Activated T-helper 17 cell treated with anti-CD3 and anti-CD28 coated beads, Interleukin-2, amount 50 U/mL, for 72 hours (primary cell): ENCODE results near the gene ZFP62. TPM values are rescaled to one million over a fixed set of nuclear protein-coding genes. Genes with fewer than 3 reads are reported as not detected.

Experiments used
- ATAC-seq: fragments of 150-1000 bp; cut with Tn5 transposase; replicated peaks from 2 replicates; pipeline ENCODE4 v1.10.0; 2021; ENCODE audit warnings: mild to moderate bottlenecking, moderate library complexity
- H3K27ac Mint-ChIP-seq: one replicate; pipeline ENCODE4 v1.8.0; 2022; ENCODE audit warnings: mixed read lengths
- H3K27me3 Mint-ChIP-seq: one replicate; pipeline ENCODE4 v1.8.0; 2022; ENCODE audit warnings: mixed read lengths
- H3K36me3 Mint-ChIP-seq: one replicate; pipeline ENCODE4 v1.8.0; 2022; ENCODE audit warnings: low read depth, mild to moderate bottlenecking, mixed read lengths
- H3K4me1 Mint-ChIP-seq: one replicate; pipeline ENCODE4 v1.8.0; 2022; ENCODE audit warnings: mixed read lengths
- H3K4me3 Mint-ChIP-seq: one replicate; pipeline ENCODE4 v1.8.0; 2022; ENCODE audit warnings: mild to moderate bottlenecking, mixed read lengths
- H3K9me3 Mint-ChIP-seq: one replicate; pipeline ENCODE4 v1.8.0; 2022; ENCODE audit warnings: mixed read lengths
- total RNA-seq, 2 donors: library from RNA; stranded (reverse); gene quantifications; one replicate each; pipeline ENCODE4 v1.2.3, GENCODE V29; 2022

The ZFP62 gene
- total RNA-seq, 2 donors from 2014 or later, result 16.6 to 20.8 TPM

- H3K4me3 Mint-ChIP-seq, result peak overlapping the region; percentile 70
- no peak overlapping the region for H3K27ac Mint-ChIP-seq
- H3K36me3 Mint-ChIP-seq, result no peaks in the 10 kb centered on the region
- H3K4me1 Mint-ChIP-seq, result peaks cover 38% of the 10 kb centered on the region
- ATAC-seq, result no peak
- no peaks in the 10 kb centered on the region for H3K9me3 Mint-ChIP-seq
- no peaks in the 10 kb centered on the region for H3K27me3 Mint-ChIP-seq
Measured at GRCh38 chr5:180815293-180815917, 45.7 kb downstream of the ZFP62 start.

GRCh38 chr5:180813420-180813819 lies 47.7 kb downstream of the ZFP62 start:
- H3K36me3 Mint-ChIP-seq, result peaks cover 20% of the 10 kb centered on the region
- H3K4me1 Mint-ChIP-seq, result peaks cover 42% of the 10 kb centered on the region
- H3K9me3 Mint-ChIP-seq, result no peaks in the 10 kb centered on the region
- H3K27ac Mint-ChIP-seq, result peak overlapping the region; percentile 7
- H3K4me3 Mint-ChIP-seq, result peak overlapping the region; percentile 70
- ATAC-seq, result no peak
- H3K27me3 Mint-ChIP-seq, result no peaks in the 10 kb centered on the region

GRCh38 chr5:180811623-180812124 lies 49.4 kb downstream of the ZFP62 start:
- H3K9me3 Mint-ChIP-seq, result no peaks in the 10 kb centered on the region
- ATAC-seq, result no peak

GRCh38 chr5:180810959-180811622 lies 50.0 kb downstream of the ZFP62 start:
- Mint-ChIP-seq H3K27me3 (no peaks in the 10 kb centered on the region), H3K36me3 (peaks cover 43% of the 10 kb centered on the region), H3K4me3 (peak overlapping the region; percentile 99), H3K27ac (peak overlapping the region; percentile 72), H3K9me3 (no peaks in the 10 kb centered on the region), H3K4me1 (peaks cover 43% of the 10 kb centered on the region)
- ATAC-seq, result no peak

More at GRCh38 chr5:180811623-180812124, 49.4 kb downstream of the ZFP62 start:
- no peaks in the 10 kb centered on the region for H3K27me3 Mint-ChIP-seq
- H3K27ac Mint-ChIP-seq, result peak overlapping the region; percentile 72
- H3K4me1 Mint-ChIP-seq, result peaks cover 45% of the 10 kb centered on the region
- H3K36me3 Mint-ChIP-seq, result peaks cover 37% of the 10 kb centered on the region
- H3K4me3 Mint-ChIP-seq, result peak overlapping the region; percentile 99

- Mint-ChIP-seq H3K4me3 (peak overlapping the region; percentile 99), H3K9me3 (no peaks in the 10 kb centered on the region), H3K4me1 (peaks cover 45% of the 10 kb centered on the region), H3K36me3 (peaks cover 50% of the 10 kb centered on the region), H3K27me3 (no peaks in the 10 kb centered on the region), H3K27ac (peak overlapping the region; percentile 72)
- peak; percentile 79 for ATAC-seq
Measured at GRCh38 chr5:180810210-180810958, 50.7 kb downstream of the ZFP62 start.

GRCh38 chr5:180809403-180810209 lies 51.5 kb downstream of the ZFP62 start:
- ATAC-seq, result peak; percentile 76
- H3K4me3 Mint-ChIP-seq, result peak overlapping the region; percentile 99
- peaks cover 49% of the 10 kb centered on the region for H3K4me1 Mint-ChIP-seq
- peaks cover 58% of the 10 kb centered on the region for H3K36me3 Mint-ChIP-seq
- H3K9me3 Mint-ChIP-seq, result no peaks in the 10 kb centered on the region
- H3K27me3 Mint-ChIP-seq, result no peaks in the 10 kb centered on the region
- H3K27ac Mint-ChIP-seq, result peak overlapping the region; percentile 72

GRCh38 chr5:180808461-180809000 lies 52.5 kb downstream of the ZFP62 start:
- Mint-ChIP-seq H3K9me3 (no peaks in the 10 kb centered on the region), H3K36me3 (peaks cover 69% of the 10 kb centered on the region), H3K4me3 (peak overlapping the region; percentile 99), H3K27me3 (no peaks in the 10 kb centered on the region), H3K27ac (peak overlapping the region; percentile 72), H3K4me1 (peaks cover 41% of the 10 kb centered on the region)
- ATAC-seq, result no peak

- H3K27ac Mint-ChIP-seq, result peak overlapping the region; percentile 72
- H3K27me3 Mint-ChIP-seq, result no peaks in the 10 kb centered on the region
- H3K9me3 Mint-ChIP-seq, result no peaks in the 10 kb centered on the region
- peaks cover 76% of the 10 kb centered on the region for H3K36me3 Mint-ChIP-seq
- H3K4me3 Mint-ChIP-seq, result peak overlapping the region; percentile 99
- no peak for ATAC-seq
- H3K4me1 Mint-ChIP-seq, result peaks cover 34% of the 10 kb centered on the region
Measured at GRCh38 chr5:180807654-180808414, 53.2 kb downstream of the ZFP62 start.

- Mint-ChIP-seq H3K4me3 (peak overlapping the region; percentile 99), H3K36me3 (peaks cover 78% of the 10 kb centered on the region), H3K4me1 (peaks cover 33% of the 10 kb centered on the region), H3K27me3 (no peaks in the 10 kb centered on the region), H3K27ac (peak overlapping the region; percentile 72), H3K9me3 (no peaks in the 10 kb centered on the region)
- ATAC-seq, result no peak
Measured at GRCh38 chr5:180807046-180807445, 54.0 kb downstream of the ZFP62 start.

- Mint-ChIP-seq H3K27ac (peak overlapping the region; percentile 72), H3K4me3 (peak overlapping the region; percentile 99), H3K4me1 (peaks cover 32% of the 10 kb centered on the region), H3K36me3 (peaks cover 84% of the 10 kb centered on the region), H3K9me3 (no peaks in the 10 kb centered on the region), H3K27me3 (no peaks in the 10 kb centered on the region)
- no peak for ATAC-seq
Measured at GRCh38 chr5:180806351-180807011, 54.6 kb downstream of the ZFP62 start.

- Mint-ChIP-seq H3K27me3 (no peaks in the 10 kb centered on the region), H3K4me3 (peak overlapping the region; percentile 99), H3K36me3 (peaks cover 94% of the 10 kb centered on the region), H3K27ac (peak overlapping the region; percentile 44), H3K9me3 (no peaks in the 10 kb centered on the region), H3K4me1 (peaks cover 52% of the 10 kb centered on the region)
- peak; percentile 8 for ATAC-seq
Measured at GRCh38 chr5:180804129-180804618, 56.9 kb downstream of the ZFP62 start.

- Mint-ChIP-seq H3K27ac (peak overlapping the region; percentile 44), H3K4me1 (peaks cover 55% of the 10 kb centered on the region), H3K9me3 (no peaks in the 10 kb centered on the region), H3K4me3 (peak overlapping the region; percentile 99), H3K36me3 (peaks cover 94% of the 10 kb centered on the region), H3K27me3 (no peaks in the 10 kb centered on the region)
- peak; percentile 81 for ATAC-seq
Measured at GRCh38 chr5:180803181-180804128, 57.6 kb downstream of the ZFP62 start.
